Vagina (tissue), 2 donors: ENCODE data around the gene HLA-G.

ENCODE experiments used
- CTCF ChIP-seq, 3 experiments: fragments of 450-650 bp in 2 of 3; fragments of 200-600 bp in 1 of 3; sonication (generic) in 1 of 3; IDR thresholded peaks; one replicate each; pipeline ENCODE4 v1.5.1; 2017 to 2019; ENCODE audit warnings: antibody characterized with exemption in 3 of 3, mild to moderate bottlenecking in 2 of 3, moderate library complexity in 2 of 3
- POLR2A ChIP-seq, 2 donors: fragments of 450-650 bp; IDR thresholded peaks; one replicate each; pipeline ENCODE4 v1.6.1; 2017; ENCODE audit warnings: antibody characterized with exemption in 2 of 2, mild to moderate bottlenecking in 2 of 2, moderate library complexity in 2 of 2

- no peak for TF ChIP-seq POLR2A (IDR thresholded peaks at IDR 0.05)
- TF ChIP-seq CTCF (IDR thresholded peaks at IDR 0.05): no peak
These were observed 17.9 kb downstream of the HLA-G start for GRCh38 chr6:29845405-29846006.
